ENCODE results near the gene RPS15A. TPM values are rescaled to one million over a fixed set of nuclear protein-coding genes. Genes with fewer than 3 reads are reported as not detected.
A peak's percentile ranks its signal among the peaks of the same experiment; 100 is the strongest.
"Not testable (repeated sequence)": the region's sequence is repeated elsewhere in the genome, so short reads cannot be mapped to it uniquely, and the experiment has no call there.

The RPS15A gene
- polyA plus RNA-seq, 5 donors, result 2,549 to 4,035 (median 2,889) TPM

- peak; percentile 99 for DNase-seq
Observed at GRCh38 chr16:18801145-18801972, 11.2 kb upstream of the RPS15A start, which contains the start of gene ARL6IP1. TSS of gene ARL6IP1 (minus strand) at chr16:18801549. CDS start at chr16:18801466, 83 bp downstream.

DNA sequence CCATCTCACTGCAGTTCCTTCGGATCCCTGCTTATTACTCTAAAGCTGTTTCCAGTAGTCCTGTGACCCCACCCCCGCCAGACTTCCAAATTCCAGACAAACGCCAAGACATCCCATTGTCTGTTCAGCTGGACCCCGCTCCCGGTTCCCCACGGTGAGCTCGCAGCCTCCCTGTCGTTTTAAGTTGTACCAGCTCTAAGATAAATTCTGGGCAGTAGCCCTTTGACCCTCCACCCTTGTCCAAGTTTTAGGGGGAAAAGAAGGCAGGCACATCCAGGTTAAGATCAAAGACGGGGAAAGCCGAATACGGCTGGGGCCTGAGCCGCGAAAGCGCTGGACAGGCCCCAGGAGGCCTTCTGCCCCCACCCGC, 10.6 kb upstream of the RPS15A start:
- peak in 1 of 2 donors; percentile 9 for DNase-seq

DNA sequence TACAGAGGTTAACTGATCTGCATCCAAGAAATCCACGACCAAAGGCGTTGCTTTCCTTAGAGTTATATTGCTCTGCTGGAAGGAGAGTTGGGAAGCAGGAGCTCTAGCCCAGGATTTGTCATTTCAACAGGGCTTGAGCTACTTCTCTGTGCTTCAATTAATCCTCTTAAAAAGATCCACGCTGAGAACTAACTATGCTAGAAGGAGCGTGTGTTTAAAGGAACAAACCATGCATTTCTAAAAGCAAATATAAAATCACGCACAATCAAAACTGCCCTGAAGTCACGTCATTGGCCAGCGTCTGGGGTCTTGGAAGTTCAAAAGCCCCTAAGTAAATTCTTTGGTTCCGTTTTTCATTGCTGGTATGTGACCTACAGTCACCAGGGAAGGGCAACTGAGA, 10.2 kb upstream of the RPS15A start:
- DNase-seq, result peak in 1 of 2 donors; percentile 12

GRCh38 chr16:18799500-18799899, 9.4 kb upstream of the RPS15A start:
- DNase-seq, result no peak

DNA sequence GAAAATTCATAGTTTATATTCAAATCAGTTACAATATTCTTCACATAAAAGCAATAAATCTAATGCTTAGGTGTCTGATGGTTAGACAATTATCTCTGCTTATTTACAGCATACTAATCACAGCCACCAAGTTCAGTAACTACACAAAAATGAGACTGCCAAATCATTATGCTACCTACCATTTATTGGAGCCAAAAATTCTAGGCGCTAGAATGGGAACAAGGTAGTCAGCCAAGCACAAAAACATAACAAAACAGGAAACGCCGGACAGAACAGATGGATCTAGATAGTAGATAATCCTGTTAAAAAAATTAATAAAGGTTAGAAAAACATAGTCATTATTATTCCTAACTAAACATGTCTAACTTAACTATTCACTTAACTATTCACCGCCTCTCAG, 7.6 kb upstream of the RPS15A start:
- no peak for DNase-seq

- DNase-seq, result no peak
Observed at GRCh38 chr16:18796377-18796776, 6.2 kb upstream of the RPS15A start.

- no peak for DNase-seq
Observed at GRCh38 chr16:18792836-18793433, 2.8 kb upstream of the RPS15A start.

DNA sequence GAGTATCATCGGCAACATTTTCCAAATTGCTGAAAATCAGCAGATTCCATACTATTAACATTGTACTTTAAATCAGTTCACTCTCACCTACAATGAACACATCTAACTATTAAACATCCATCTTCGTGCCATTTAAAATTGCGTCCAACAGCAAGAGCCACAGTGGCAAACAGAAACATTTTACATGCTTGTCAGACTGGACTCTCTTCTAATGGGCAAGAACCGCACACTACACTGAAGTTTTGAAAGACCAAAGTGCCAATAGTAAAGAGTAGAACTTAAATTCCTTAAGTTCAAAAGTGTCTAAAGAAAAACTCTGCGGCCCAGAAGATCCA, 652 bp downstream of the RPS15A start:
- DNase-seq, result no peak

DNA sequence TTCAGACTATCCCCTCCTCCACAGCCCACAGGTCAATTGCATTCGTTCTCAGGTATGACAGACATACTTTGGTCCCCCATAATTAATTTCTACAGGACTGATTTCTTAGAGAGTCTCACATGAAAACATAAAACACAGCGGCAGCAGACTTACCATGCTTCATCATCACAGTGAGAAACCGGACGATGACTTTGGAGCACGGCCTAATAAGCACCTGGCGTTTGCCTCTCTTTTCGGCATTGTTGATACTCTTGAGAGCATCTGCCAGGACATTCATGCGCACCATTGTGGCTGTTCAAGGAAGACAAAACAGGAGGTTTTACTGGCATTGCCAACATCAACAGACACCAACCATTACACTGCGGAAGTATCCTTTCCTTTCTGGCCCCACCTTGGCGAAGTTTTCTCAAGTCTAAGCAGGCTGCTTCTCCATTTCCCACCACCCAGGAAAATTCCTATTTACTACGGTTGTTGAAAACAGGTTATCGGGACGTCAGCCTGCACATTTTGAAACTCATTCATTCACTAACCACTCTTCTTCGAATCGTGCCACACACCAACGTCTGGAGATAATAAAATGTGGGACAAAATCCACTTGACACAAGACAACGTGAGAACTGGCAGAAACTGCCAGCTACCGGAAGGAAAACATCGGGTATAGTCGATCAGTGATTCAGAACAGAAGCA, 1.2 kb downstream of the RPS15A start:
- no peak for DNase-seq

DNA sequence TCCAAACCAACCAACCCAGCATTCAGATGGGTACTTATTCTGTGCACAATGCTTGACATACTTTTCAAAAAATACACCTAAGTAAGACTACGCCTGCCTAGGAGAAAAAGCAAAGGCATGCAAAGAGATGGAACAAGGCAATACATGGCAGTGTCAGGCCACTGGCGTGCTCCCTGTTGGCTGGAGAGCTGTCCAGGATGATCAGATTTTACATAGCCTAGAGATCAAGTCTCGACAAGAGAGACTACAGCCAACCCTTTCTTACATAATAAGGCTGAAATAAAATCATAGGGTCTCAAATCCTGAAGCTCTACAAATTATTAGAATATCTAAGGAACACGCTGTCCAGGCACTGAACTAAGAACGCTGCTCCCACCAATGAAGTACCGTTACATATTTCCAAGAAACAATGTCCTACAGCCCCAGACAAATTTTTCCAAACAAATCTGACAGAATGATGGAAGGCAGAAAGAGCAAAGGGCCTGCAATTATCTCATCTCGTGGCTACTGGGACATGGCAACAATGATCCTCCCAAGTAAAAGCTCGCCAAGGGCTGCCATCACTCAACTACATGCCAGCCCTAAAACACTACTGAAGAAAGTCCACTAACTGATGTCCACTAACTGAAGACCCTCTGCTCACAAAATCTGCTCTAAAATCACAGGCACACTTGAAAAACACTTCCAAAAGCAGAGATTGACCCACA, 5.1 kb downstream of the RPS15A start:
- no peak for DNase-seq

GRCh38 chr16:18783430-18784341, 6.4 kb downstream of the RPS15A start:
- no peak for DNase-seq

- no peak for DNase-seq
Observed at GRCh38 chr16:18782697-18783429, 7.3 kb downstream of the RPS15A start.

- not testable (repeated sequence) for DNase-seq
Observed at GRCh38 chr16:18781232-18781631, 8.9 kb downstream of the RPS15A start.

GRCh38 chr16:18780460-18781026, 9.6 kb downstream of the RPS15A start:
- not testable (repeated sequence) for DNase-seq

GRCh38 chr16:18777664-18778063, 12.5 kb downstream of the RPS15A start:
- not testable (repeated sequence) for DNase-seq

DNA sequence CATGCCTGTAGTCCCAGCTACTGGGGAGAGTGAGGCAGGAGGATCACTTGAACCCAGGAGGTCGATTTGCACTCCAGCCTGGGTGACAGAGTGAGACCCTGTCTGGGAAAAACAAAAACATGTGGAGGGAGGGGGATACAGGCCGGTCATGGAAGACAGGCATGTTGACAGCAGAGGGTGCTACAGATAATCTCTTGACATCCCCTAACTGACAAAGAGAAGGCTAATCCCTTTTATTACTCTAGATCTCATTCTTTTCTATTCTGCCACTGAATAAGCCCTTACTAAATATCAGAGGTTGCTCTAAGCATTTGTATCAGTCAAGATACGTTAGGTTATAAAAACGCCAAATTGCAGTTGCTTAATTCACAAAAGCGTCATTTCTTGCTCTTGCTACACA, 13.8 kb downstream of the RPS15A start:
- DNase-seq, result not testable (repeated sequence)

- DNase-seq, result not testable (repeated sequence)
Observed at GRCh38 chr16:18774651-18775050, 15.5 kb downstream of the RPS15A start.

DNA sequence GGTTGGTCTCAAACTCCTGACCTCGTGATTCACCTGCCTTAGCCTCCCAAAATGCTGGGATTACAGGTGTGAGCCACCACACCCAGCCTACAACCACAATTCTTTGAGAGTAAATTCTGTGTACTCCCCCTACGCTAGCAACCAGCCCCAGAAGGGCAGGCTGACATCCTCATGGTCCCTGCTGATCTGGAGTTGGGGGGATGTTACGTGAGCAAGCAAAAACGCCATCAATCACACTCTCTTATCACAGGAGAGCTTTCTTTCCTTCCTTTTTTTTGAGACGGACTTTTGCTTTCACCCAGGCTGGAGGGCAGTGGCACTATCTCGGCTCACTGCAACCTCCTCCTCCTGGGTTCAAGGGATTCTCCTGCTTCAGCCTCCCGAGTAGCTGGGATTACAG, 18.0 kb downstream of the RPS15A start:
- not testable (repeated sequence) for DNase-seq

DNA sequence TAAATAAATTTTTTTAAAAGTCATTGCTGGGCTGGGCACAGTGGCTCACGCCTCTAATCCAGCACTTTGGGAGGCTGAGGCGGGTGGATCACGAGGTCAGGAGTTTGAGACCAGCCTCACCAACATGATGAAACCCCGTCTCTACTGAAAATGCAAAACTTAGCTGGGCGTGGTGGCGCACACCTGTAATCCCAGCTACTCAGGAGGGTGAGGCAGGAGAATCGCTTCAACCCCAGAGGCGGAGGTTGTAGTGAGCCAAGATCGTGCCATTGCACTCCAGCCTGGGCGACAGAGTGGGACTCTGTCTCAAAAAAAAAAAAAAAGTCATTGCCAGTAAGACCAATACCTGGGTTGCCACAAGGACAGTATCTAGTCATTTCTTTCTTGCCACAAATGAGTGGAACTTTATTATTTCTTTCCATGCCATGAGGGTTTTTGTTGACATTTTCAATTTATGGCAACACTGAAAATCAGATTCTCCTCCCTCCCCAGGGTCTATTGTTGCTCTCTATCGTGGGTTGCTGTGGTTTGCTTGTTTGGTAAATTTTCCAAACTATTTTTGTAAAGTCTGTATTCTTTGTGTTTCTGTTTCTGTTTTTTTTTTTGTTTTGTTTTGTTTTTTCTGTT, 19.7 kb downstream of the RPS15A start:
- DNase-seq, result not testable (repeated sequence)
